ENCODE data around the gene MMP11. TPM values are rescaled to one million over a fixed set of nuclear protein-coding genes. Genes with fewer than 3 reads are reported as not detected.

The MMP11 gene
- total and polyA plus RNA-seq, 2 of the 13 experiments (the other 11 are each of a cell fraction or from before 2014, with no cell fraction given): 8.9 to 28.6 TPM

DNA sequence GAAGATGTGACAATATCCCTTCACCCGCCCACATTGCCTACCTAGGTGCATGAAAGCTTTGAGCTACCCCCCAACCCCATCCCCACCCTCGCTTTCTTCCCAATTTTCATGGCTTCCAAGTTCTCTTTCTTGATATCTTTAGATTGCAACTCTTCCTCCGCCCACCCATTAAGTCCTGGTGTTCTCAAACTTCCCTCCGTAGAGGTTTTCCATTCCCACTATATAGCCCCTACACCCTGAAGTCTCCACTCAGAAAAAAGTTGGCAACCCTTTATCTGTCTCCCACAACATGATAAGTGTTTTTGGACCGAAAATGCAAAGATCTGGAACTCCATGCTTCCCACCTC is 22.3 kb upstream of the MMP11 start:
- ChIA-PET CTCF (ENCODE audit: low intra/inter-chr PET ratio, low total read pairs) (no interaction called here), POLR2A (interaction anchor here (0.6 to 4.9 kb wide), 9 partner anchors 9 to 99 kb away, joined by 3 to 52 read pairs (median 4); partner anchors contain the start of genes C22orf15 and CHCHD10)
- TF ChIP-seq NFKBIZ (CRISPR knock-in tag; IDR thresholded peaks at IDR 0.05) (no peak), SMAD9 (CRISPR knock-in tag; IDR thresholded peaks at IDR 0.05) (no peak), ZNF260 (CRISPR knock-in tag; IDR thresholded peaks at IDR 0.05; ENCODE audit: borderline replicate concordance, low read depth) (no peak), PRMT3 (CRISPR knock-in tag; IDR thresholded peaks at IDR 0.05; ENCODE audit: borderline replicate concordance, low read depth) (no peak), REPIN1 (CRISPR knock-in tag; IDR thresholded peaks at IDR 0.05; ENCODE audit: borderline replicate concordance, low read depth) (no peak), FOXM1 (CRISPR knock-in tag; IDR thresholded peaks at IDR 0.05) (no peak), TBL1XR1 (IDR thresholded peaks at IDR 0.05; ENCODE audit: borderline replicate concordance, low read length, partially characterized antibody) (no peak), ZNF772 (CRISPR knock-in tag; IDR thresholded peaks at IDR 0.05) (no peak), ZNF138 (CRISPR knock-in tag; IDR thresholded peaks at IDR 0.05; ENCODE audit: low read depth) (no peak), ZNF660 (CRISPR knock-in tag; IDR thresholded peaks at IDR 0.05; ENCODE audit: borderline replicate concordance, low read depth) (no peak), ERF (CRISPR knock-in tag; IDR thresholded peaks at IDR 0.05) (no peak), WIZ (CRISPR knock-in tag; IDR thresholded peaks at IDR 0.05) (no peak), NPAS2 (CRISPR knock-in tag; IDR thresholded peaks at IDR 0.05; ENCODE audit: borderline replicate concordance) (no peak), NFYC (CRISPR knock-in tag; IDR thresholded peaks at IDR 0.05) (no peak), ZNF143 (CRISPR knock-in tag; IDR thresholded peaks at IDR 0.05) (no peak)
- TF ChIP-seq, protein P1, sequence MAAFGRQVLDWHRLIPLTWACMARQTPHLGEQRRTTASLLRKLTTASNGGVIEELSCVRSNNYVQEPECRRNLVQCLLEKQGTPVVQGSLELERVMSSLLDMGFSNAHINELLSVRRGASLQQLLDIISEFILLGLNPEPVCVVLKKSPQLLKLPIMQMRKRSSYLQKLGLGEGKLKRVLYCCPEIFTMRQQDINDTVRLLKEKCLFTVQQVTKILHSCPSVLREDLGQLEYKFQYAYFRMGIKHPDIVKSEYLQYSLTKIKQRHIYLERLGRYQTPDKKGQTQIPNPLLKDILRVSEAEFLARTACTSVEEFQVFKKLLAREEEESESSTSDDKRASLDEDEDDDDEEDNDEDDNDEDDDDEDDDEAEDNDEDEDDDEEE (CRISPR knock-in tag; IDR thresholded peaks at IDR 0.05): no peak
- TF ChIP-seq, protein P2, sequence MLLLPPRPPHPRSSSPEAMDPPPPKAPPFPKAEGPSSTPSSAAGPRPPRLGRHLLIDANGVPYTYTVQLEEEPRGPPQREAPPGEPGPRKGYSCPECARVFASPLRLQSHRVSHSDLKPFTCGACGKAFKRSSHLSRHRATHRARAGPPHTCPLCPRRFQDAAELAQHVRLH (CRISPR knock-in tag; IDR thresholded peaks at IDR 0.05; ENCODE audit: borderline replicate concordance, low read depth): no peak
- TF ChIP-seq, protein P3, sequence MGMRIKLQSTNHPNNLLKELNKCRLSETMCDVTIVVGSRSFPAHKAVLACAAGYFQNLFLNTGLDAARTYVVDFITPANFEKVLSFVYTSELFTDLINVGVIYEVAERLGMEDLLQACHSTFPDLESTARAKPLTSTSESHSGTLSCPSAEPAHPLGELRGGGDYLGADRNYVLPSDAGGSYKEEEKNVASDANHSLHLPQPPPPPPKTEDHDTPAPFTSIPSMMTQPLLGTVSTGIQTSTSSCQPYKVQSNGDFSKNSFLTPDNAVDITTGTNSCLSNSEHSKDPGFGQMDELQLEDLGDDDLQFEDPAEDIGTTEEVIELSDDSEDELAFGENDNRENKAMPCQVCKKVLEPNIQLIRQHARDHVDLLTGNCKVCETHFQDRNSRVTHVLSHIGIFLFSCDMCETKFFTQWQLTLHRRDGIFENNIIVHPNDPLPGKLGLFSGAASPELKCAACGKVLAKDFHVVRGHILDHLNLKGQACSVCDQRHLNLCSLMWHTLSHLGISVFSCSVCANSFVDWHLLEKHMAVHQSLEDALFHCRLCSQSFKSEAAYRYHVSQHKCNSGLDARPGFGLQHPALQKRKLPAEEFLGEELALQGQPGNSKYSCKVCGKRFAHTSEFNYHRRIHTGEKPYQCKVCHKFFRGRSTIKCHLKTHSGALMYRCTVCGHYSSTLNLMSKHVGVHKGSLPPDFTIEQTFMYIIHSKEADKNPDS (CRISPR knock-in tag; IDR thresholded peaks at IDR 0.05): no peak
- Histone ChIP-seq H3K9me3 (ENCODE audit: low read length) (no peaks in the 10 kb centered on the region), H3K4me3 (replicated peaks in 1 of 3; ENCODE audit: insufficient read depth in 1 of 3, low read depth in 2 of 3, low read length in 3 of 3) (peak overlapping the region; percentile 78 to 92 (median 89)), H3K4me1 (ENCODE audit: insufficient read depth, low read length) (peaks cover 23% of the 10 kb centered on the region), H3K36me3 (replicated peaks in 1 of 2; ENCODE audit: control insufficient read depth in 1 of 2, insufficient read depth in 2 of 2, low read length in 2 of 2) (no peaks in the 10 kb centered on the region), H3K27me3 (ENCODE audit: control insufficient read depth in 1 of 2, insufficient read depth in 2 of 2, low read length in 2 of 2) (no peaks in the 10 kb centered on the region), H3K4me2 (ENCODE audit: low read depth, low read length) (peak overlapping the region; percentile 92), H2AFZ (ENCODE audit: low read length) (no peak overlapping the region), H3K9ac (ENCODE audit: insufficient read depth, low read depth, low read length) (peak overlapping the region; percentile 69), H4K20me1 (ENCODE audit: insufficient read depth, low read length) (no peaks in the 10 kb centered on the region), H3K27ac (ENCODE audit: extremely low read length, insufficient read depth, low read length) (peak overlapping the region; percentile 45), H3K79me2 (ENCODE audit: insufficient read depth, low read length) (peaks cover 7% of the 10 kb centered on the region)
- DNase-seq (ENCODE audit: low spot score): no peak
- intact Hi-C loops (cut with micrococcal nuclease; ENCODE audit: unreplicated experiment) (no loop called here), in situ Hi-C loops (cut with HindIII; ENCODE audit: extremely low pct_ligation_motif_present, low pct_unique_long_range_greater_than_20kb) (no loop called here)
- BruUV-seq (replicated peaks): no TSS peak
- FAIRE-seq: no peak
- ATAC-seq: no peak
- WGBS (ENCODE audit: low lambda C conversion rate): 35% methylated on average over 5 of the region's 5 CpGs
